GM19328 (cell line): Measurements from ENCODE around the gene PTPRC.
A peak's percentile ranks its signal among the peaks of the same experiment; 100 is the strongest.

Experiments used
- ATAC-seq: cut with Tn5 transposase; IDR thresholded peaks from one replicate; pipeline ENCODE4 v1.9.1; 2021; ENCODE audit warnings: mild to moderate bottlenecking, moderate library complexity; ENCODE audit not compliant: unreplicated experiment

Gene PTPRC

DNA sequence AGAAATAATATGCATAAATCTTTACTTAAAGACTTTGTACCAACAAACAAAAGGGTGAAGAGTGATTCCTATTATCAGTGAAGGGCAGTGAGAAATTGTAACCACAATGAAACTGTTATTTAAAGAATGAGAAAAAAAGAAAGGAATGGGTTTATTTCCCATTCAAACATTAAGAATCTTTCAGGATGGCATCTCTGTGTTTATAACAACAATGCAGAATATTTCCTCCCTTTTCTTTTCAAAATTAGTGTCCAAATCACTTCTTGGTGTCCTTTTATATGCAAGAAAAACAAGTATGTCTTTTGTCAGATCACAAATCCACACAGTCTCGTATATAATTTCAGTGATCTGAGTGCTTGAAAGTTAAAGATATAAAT, 61.2 kb downstream of the PTPRC start:
- no peak for ATAC-seq

DNA sequence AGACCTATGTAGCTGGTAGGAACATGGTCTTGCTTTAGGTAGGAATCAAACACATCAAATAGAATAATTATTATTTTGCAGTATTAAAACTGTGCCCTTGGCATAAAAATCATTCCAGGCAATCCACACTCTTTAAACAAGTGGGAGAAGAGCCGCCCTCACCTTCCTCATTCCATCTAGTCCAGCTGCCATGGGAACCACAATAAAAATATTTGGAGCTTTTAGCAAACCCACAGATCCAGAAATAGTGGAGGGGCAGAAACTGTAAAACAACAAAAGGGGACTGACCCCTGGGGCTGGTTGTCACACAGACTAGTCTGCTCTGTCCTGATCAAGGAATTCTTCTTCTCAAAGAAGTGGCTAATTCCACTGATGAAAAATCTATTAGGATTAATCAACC, 61.6 kb downstream of the PTPRC start:
- no peak for ATAC-seq

DNA sequence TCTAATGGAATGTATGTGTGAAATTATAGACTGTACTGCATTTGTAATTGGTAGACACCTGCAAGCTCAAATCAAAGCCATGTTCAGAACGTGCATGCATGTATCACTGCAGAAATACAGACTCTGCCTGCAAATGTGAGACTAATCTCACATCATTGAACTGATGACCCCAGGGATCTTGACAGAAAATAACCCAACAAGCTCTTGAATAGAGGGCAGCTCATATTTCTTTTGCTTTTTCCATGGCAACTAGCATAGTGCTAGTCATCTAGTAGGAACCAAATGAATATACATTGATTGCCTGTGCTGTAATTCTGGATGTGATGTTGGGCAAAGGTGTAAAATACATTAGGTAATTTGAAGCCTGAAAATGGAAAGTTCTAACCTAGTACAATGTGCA, 62.4 kb downstream of the PTPRC start:
- no peak for ATAC-seq

DNA sequence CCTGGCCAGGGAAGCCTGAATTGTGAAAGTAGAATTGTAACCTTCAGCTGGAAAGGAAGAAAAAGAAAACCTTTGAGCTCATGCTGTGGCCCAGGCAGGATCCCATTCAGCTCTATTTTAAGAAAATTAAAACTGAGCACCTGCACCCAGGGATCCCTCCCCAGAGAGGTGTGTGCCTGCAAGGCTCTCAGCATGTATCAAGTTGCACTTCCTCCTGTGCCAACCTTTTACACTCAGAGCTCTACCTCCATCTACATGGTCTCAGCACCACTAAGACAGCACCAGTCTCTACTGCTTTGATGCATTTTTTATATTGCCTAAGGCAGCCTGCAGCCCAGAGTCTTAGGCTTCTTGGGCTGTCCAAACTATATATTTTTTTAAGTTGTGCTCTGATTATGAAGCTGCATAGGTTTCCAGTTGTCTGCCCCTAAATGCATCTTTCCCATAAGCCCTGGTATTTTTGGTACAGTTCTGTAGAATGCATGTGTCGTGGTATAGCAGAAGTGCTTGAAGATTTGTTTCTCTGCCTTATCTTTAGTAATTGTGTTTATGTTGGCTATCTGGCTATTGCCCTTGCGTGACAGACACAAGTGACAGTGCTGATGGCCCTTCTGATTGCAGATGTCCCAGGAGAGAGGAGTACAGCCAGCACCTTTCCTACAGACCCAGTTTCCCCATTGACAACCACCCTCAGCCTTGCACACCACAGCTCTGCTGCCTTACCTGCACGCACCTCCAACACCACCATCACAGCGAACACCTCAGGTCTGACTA, 63.1 kb downstream of the PTPRC start:
- ATAC-seq = no peak

DNA sequence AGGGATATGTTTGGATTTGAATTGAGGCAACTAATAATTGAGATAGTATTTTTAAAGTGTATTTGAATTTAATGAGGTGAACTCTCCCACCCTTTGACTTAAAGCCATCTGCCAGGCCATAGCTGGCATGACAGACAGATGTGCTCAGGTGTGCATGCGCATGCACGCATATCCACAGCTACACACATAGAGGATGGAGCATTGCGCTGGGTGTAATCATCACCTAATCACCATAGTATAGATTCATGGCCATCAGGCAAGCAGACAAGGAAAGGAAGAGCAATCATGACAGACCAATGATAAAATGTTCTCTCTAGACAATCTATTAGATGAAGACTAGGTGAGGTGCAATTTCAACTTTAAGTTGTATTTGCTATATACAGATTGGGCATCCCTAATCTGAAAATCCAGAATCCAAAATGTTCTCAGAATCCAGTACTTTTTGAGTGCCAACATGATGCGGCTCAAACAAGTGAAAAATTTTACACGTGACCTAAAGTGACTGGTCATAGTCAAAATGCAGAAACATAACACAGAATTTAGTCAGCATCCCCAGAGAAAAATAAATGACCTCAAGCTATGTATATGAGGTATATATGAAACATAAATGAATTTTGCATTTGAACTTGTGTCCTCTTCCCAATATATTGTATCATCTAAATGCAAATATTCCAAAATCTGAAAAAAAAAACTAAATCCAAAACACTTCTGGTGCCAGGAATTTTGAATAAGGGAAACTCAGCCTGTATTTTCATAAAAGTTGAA, 70.1 kb downstream of the PTPRC start:
- no peak for ATAC-seq

DNA sequence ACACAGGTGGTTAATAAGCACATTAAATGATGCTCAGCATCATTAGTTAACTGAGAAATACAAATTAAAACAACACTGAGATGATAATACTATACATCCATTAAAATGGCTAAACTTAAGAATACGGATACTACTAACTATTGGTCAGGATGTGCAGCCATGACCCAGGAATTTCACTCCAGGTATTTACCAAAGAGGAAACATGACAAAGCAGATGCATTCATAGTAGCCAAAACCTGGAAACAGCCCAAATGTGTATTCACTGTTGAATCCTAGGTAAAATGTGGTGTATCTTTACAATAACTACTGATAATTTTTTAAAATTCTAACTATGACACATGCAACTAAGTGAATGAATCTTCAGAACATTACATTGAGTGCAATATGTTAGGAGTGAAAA, 73.0 kb downstream of the PTPRC start:
- ATAC-seq = no peak

DNA sequence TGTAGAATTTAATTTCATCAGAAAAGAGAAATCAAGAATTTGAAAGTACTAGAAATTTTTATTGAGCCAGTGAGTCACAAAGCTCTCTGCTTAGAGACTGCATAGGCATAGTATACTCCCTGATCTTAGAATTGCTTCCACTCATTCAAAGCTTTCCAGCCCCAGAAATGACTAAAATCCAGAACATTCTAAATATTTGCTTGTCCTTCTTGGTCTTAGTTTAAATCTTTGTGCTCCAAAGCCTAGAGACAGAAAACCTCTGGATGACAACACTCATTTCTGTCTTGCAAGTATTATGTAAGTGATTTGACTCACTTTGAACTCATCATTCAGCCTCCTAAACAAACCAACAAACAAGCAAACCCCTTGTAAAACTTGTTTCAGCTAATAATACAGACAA, 74.2 kb downstream of the PTPRC start:
- no peak for ATAC-seq

DNA sequence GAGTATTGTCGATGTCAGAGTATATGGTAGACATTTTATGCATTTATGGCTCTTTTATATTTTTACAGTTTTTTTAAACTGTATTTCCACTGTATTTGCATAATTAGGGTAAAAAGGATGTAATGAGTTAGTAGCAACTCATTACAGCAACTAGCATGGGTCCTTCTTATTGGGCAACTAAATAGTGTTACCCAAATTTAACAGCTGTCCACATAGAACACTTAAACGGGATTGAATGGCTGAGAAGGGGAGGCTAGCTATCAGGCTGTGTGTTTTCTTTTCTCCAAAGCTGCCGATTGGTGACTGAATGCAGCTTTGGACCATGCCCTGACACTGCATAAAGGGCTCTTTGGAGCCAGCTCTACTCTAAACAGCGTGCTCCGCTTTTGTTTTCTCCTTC, 75.4 kb downstream of the PTPRC start:
- no peak for ATAC-seq

DNA sequence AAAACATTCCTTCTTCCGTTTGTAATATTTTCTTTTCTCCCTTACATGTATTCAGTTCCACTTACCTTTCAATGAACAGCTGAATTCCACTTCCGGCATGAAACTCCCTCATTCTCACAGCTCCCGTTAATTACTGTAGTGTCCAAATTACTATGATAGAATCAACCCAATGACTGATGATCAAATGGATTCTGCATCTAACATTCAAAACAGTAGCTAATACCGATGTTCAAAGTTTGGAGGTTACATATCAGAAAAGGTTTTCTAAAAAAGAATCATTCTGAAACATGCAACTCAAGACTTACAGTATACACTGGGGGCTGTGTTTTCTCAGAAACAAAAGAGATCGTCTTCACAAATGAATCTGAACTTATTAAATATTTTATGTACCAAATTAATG, 77.2 kb downstream of the PTPRC start:
- ATAC-seq = no peak

DNA sequence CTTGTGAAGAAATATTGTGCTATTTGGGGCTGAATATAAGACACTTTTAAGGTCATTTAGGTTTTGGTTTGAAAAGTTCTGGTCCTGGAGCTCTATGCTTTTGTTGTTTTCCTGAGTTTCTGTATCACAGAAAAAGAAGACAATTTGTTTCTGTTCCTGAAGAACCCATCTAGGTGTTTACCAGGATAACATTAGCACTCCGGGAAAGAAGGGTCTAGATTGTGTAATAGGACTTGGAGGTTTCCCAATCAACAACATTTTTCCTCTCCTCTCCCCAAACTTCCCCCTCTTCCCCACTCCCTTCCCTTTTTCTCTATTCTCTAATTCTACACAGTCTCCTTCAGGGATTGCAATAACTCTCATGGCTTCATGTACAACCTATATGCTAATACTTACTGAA, 78.7 kb downstream of the PTPRC start:
- ATAC-seq = no peak

DNA sequence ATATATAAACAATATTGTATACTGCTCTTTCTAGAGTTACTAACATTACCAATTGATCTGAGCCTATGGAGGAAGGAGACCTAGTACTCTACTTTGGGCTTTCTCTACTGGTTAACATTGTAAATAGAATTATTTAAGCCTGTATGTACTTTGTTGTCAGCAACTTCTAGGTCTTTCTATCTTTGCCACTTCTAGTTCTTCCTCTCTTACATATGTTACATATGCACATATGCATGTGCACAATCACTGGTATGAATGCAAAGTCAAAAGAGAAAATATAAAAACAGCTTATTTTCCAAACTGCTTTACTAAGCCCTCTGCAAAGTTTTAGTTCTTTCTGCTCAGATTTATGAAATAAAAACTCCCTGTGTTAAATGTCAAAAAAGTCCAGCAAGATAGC, 84.3 kb downstream of the PTPRC start:
- no peak for ATAC-seq

DNA sequence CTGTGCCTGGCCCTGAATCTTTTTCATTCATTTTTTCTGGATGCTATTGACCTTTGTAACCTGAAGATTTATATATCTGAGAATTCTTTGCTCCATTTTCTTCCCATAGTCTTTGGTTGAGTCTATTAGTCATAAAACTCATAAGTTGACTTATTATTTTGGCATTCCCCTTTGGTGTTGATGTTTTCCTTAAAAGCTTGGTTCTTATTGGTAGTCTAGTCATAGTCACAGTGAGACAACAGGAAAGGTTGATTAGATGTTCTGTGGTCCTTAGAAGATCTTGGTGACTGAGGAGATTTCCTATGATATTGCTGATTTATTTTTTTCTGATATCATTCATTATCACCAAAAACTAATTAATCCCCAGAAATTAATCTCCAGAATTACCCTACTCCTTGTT, 86.2 kb downstream of the PTPRC start:
- no peak for ATAC-seq

DNA sequence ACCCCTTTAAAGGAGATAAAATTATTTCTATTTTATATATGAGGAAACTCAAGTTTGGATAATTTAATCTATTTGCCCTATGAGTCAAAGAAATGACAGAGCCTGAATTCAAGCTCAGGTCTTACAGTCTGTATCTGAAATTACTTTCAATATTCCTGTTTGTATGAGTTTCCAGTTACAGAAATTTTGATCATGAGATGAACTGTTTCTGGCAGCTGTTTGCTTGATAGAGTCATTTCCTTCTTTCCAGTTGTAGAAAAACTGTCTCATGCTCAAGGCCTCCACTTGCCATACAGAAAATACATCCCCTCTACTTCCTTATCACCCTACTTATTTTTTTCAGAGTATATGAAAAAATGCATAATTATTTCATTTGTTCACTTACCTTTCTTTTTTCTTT, 87.6 kb downstream of the PTPRC start:
- ATAC-seq = no peak

DNA sequence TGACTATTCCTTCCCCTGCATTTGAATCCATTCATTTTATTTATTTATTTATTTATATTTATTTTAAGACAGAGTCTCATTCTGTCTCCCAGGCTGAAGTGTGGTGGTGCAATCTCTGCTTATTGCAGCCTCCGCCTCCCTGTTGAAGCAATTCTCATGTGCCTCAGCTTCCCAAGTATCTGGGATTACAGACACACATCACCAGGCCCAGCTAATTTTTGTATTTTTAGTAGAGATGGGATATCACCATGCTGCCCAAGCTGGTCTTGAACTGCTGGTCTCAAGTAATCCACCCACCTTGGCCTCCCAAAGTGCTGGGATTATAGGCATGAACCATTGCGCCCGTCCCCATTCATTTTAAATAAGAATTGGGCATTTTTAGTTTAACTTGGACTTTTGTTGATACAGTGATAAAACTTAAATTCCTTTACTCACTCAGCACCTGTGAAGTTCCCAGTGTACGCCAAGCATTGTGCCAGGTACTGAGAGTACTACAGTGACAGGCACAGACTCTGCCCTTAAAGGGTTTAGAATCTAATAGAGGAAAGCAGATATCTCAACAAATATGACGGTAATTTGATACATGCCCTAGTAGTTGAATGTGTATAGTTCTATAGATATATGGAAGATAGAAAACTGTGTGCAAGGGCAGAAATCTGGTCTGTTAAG, 90.5 kb downstream of the PTPRC start:
- ATAC-seq = no peak

DNA sequence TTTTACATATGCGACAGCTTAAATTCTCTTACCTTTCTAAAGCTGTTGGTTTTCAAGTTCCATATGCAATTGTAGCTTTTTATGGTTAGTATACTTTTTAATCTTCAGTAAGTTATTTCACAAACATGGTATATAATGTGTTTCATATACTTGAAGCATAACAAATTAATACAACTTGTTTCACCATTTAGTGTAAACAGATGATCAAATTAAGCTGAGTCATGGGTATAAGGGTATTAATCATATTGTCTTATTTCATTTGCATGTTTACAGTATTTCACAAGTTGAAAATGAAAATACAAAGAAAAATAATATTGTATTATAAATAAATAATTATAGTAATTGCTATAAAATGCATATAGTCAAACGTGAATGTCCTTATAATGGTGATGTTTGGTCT, 92.1 kb downstream of the PTPRC start:
- no peak for ATAC-seq

DNA sequence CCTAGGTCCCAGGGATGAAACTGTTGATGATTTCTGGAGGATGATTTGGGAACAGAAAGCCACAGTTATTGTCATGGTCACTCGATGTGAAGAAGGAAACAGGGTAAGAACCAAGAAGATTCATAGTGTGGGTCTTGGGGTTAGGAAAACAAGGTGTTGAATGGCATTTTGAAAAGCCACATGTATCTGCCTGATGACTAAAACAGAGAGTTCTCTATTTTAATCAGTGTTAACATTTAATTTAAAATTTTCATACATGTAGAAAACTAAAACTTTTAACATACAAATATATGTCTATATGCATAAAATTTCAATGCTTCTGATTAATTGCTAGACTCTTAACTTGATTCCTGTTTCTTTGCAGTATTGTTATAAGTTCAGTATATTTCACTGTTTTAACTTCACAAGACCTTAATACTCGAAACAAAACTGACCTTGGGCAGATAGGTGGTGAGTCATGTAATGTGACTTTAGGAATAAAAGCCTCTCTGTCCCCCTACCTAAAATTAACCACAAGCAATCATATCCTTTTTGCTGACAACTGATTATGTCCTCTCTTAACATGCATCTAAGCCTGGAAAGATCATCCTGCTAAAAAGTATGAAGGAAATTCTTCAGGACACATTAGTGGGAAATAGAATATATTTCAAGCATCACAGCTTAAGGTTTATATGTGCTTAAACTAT, 95.6 kb downstream of the PTPRC start:
- ATAC-seq = peak; percentile 81

DNA sequence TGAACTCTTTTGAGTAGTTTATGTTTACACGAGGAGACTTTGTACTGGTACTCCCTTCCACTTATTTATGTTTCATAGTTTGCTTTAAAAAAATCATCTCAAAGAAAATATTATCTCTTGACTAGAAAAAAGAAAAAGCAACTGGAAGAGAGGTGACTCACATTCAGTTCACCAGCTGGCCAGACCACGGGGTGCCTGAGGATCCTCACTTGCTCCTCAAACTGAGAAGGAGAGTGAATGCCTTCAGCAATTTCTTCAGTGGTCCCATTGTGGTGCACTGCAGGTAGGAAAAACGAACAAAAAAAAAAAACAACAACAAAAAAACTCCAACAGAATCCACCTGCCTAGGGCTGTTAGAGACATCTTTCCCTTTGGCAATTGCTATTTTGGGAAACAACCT, 102.9 kb downstream of the PTPRC start:
- ATAC-seq = no peak

DNA sequence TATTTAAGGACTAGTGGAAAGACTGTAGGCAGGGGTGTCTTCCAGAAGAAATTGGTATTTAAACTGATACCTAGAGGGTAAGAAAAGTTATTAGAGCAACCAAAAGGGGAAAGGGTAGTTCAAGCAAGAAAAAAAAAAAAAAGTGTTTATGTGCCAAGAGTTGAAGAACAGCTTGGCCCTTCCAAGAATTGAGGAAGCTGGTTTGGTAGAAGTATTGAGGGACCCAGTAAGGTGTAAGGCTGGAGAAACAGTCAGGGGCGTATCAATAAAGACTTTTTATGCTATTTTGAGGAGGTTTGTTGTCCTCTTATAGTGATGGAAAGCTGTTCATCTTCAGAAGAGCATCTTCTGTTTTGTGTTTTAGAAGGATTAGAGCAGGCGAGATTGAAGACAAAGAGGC, 108.3 kb downstream of the PTPRC start:
- no peak for ATAC-seq

DNA sequence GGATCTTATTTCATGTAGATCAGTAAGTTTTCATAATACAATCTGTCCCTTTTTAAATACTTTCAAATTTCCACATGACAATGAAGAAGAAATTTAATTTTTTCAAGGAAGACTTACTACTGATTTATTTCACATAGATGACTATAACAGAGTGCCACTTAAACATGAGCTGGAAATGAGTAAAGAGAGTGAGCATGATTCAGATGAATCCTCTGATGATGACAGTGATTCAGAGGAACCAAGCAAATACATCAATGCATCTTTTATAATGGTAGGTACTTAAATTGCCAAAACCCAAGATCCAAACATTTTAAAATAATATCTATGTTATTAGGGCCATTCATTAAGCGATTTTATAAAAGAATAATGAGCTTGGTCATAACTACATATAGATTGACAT, 110.4 kb downstream of the PTPRC start:
- ATAC-seq = no peak

DNA sequence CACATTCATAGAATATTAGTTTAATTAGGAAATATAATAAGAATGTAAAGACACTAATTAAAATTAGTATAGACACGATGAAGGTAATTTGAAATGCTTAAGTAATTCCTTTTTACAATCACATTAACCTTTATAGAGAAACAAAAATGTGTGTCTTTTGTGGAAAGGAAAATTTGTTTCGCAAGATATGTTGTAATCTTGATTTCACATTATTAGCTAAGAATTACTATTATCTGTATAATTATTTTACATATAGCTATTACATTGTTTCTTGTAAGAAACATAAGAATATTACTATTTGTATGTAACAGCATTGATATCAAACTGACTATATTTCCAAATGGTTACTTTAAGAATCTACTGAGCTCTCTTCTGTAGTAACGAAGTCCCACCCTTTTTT, 111.2 kb downstream of the PTPRC start:
- no peak for ATAC-seq

DNA sequence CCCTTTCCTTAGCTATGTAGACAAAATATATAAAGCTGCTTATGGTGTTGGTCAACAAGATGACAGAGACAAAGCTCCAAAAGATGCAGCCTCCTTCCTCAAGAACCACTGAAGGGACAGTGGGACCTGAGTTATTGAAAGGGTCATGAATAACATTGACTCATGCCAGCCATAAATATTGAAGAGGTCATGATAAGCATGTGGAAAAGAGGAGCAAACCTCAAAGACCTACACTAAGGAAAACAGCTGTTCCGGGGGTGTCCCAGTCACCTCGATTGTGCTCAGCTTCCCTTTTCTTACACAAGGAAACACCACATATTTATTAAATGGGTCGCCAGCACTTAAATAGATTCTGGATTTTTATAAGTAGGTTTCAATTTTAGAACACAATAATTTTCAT, 112.9 kb downstream of the PTPRC start:
- ATAC-seq = no peak

DNA sequence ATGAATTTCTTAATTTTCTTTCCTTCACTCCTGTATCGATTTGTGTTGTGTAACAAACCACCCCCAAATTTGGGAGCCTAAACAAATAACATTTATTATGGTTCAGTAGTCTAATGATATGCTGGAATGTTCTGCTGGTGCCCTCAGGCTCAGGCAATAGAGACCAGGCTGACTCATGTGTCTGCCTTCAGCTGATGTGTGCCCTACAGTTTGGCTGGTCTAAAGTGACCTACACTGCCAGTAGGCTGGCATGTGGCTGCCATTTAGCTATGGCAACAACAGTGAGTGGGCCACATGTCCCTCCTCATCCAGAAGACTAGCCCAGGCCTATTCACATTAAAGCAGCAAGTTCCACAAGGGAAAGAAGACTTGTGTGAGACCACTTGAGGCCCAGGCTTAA, 115.8 kb downstream of the PTPRC start:
- ATAC-seq = no peak
